IPS-NIHi11 (cell line): ENCODE data around the gene DHX35.
A peak's percentile ranks its signal among the peaks of the same experiment; 100 is the strongest.

Experiments
- DNase-seq: peaks from one replicate; pipeline ENCODE4 v3.0.0; 2012; ENCODE audit warnings: mixed read lengths, low spot score

The DHX35 gene

GRCh38 chr20:39025883-39026282 is 63.7 kb downstream of the DHX35 start:
- DNase-seq = no peak

GRCh38 chr20:39029364-39029763 is 67.2 kb downstream of the DHX35 start:
- no peak for DNase-seq

- DNase-seq = no peak
Observed at GRCh38 chr20:39032997-39033396, 70.9 kb downstream of the DHX35 start.

- DNase-seq = no peak
Observed at GRCh38 chr20:39036011-39036410, 73.9 kb downstream of the DHX35 start.

DNA sequence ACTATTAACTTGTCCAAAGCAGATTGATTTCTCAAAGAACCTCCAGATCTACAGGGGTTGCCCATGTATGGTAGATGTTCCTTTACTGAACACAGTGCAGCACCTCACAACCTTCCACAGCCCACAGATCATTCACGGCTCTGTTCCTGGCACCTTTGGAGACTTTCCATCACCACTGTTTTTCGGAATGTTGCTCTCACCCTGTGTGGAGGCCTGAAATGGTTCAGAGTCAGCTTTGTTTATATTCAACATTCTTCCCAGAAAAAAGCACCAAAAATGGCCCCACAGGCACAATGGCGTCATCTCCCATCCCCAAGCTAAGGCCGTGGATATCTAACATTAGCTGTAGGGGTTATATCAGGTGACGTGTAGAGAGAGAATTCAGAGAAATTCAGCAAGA is 74.7 kb downstream of the DHX35 start:
- DNase-seq = no peak

- DNase-seq = no peak
Observed at GRCh38 chr20:39038047-39038446, 75.9 kb downstream of the DHX35 start.

DNA sequence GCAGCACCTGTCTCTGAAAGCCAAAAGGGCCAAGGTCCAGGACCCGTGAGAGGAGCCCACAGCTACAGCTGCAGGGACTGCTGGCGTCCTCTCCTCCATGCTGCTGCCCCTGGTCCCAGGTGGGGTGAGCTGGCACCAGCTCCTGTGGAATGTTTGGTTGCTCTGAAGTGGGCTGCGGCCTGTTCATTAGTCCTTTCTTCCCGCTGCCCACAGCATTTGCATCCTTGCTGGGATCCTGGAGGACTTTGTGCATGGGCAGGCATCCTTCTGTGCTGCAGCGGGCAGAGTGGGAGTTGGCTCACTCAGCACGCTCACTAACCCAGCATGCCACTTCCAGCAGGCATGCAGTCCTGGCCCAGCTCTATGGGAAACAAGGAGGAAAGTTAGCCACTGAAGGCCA is 76.4 kb downstream of the DHX35 start:
- DNase-seq = no peak

GRCh38 chr20:39039261-39039660 is 77.1 kb downstream of the DHX35 start:
- no peak for DNase-seq

- DNase-seq = no peak
Observed at GRCh38 chr20:39040116-39040515, 78.0 kb downstream of the DHX35 start.

GRCh38 chr20:39041067-39041466 is 78.9 kb downstream of the DHX35 start:
- no peak for DNase-seq

DNA sequence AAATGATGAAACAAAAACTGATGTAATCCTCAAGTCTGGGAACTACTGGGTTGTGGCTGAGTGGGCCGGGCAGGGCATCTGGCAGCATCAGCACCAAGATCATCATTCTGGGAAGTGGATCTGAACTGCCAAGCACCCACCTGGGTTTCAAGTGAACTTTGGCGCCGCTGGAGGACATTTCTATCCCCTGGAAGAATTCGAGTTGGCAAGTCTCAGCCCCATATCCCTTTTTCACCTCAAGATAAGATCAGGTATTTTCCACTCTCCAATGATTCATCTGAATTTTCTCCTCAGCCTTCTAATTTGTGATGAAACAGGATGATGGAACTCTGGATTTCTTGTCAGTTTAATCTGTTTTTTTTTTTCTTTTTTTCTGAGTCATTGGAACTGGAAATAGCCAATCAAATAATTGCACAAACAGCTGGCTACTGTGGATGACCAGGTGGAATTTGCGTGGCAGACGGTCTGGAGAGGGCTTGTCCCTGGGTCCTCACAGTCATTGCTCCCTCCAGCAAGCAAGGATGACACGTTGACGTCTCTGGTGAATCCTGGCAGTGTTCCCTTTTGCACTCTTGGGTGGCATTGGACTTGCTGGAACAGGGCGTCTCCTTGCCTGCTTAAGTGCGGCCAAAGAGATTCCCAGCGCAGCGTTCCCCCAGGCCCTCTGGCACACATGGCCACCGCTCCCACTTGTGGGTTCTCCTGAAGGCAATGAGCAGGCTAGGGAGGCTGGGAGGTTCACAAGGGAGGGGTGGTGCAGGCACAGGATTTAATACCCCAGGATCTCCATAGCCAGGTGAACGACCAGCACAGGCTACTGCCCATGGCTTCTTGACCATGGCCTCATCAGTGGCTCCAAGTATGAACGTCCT is 80.4 kb downstream of the DHX35 start:
- no peak for DNase-seq

DNA sequence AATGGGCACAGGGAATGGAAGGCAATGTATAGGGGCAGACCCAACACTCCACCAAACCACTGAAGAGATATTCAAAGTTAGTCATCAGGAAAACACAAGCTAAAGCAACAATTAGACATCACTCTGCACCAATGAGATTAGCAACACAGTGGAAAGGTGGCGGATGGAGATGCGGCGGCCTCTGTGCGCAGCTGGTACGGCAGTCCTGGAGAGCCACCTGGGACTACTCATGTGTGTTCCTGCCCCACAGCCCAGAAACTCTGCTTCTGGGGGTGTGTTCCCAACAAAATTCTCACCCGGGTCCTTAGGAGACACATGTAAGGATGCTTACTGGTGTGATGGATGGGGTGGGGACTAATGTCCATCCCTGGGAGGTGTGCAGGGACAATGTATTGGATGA is 82.4 kb downstream of the DHX35 start:
- no peak for DNase-seq

DNA sequence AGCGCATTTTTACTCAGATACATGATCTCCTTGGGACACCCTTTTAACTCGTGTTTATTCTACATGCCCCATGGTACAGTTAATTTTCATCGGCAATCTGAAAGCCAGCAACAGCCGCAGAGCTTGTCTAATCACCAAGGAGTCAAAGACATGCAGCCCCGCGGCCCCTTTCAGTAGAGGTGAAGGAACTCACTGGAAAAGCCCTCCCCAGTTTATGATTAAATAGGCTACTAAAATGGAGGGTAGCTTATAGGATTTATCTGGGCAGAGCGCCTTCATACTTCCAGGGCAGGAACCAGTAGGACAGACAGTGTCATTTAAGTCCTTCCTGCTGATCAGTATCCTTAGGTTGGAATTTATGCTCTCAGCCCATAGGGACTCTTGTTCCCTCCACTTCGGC is 83.5 kb downstream of the DHX35 start:
- no peak for DNase-seq

GRCh38 chr20:39047417-39047985 is 85.4 kb downstream of the DHX35 start:
- no peak for DNase-seq

GRCh38 chr20:39048000-39048696 is 86.0 kb downstream of the DHX35 start:
- peak; percentile 87 for DNase-seq

DNA sequence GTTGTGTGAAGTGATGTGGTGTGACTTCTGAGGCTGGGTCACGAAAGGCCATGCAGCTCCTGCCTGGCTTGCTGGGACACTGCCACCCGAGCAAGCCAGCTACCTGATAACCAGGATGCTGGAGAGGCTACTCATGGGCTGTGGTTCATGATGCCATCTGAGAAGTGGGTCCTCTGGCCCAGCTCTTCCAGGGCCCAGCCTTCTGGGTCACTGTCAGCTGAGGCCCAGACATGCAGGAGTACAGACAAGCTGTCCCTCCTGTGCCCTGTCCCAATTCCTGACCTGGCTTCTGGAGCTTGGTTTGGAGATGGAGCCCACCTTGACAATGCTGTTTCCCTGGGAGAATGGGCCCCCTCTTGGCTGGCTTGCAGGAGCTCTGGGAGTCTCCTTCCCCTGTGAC is 87.0 kb downstream of the DHX35 start:
- DNase-seq = no peak

- DNase-seq = peak; percentile 90
Observed at GRCh38 chr20:39049684-39050554, 87.8 kb downstream of the DHX35 start.

- no peak for DNase-seq
Observed at GRCh38 chr20:39050555-39050902, 88.4 kb downstream of the DHX35 start.

- DNase-seq = no peak
Observed at GRCh38 chr20:39052676-39053075, 90.5 kb downstream of the DHX35 start.

DNA sequence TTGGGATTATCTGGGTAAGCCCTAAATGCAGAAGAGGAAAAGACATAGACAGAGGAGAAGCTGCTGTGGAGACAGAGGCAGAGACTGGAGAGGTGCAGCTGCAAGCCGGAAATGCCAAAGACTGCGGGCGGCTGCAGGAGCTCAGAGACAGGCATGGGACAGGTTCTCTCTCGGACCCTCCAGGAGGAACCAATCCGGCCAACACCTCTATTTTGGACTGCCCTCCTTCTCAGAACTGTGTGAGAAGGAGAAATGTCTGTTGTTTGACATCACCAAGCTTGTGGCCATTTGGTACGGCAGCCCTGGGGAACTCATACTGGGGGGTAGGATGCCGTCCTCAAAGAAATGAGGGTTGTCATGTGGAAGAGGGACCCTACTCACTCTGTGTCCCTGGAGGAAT is 95.0 kb downstream of the DHX35 start:
- no peak for DNase-seq

GRCh38 chr20:39057911-39058310 is 95.8 kb downstream of the DHX35 start:
- no peak for DNase-seq

- DNase-seq = no peak
Observed at GRCh38 chr20:39059036-39059435, 96.9 kb downstream of the DHX35 start.
